Skeletal muscle satellite cell (primary cell): ENCODE results near the gene ELP4.
A peak's percentile ranks its signal among the peaks of the same experiment; 100 is the strongest.

Experiments used
- H3K27me3 ChIP-seq: 2 replicates; pipeline ENCODE4 v1.7.0; 2013; ENCODE audit warnings: low read length; ENCODE audit not compliant: control insufficient read depth, insufficient read depth
- H3K36me3 ChIP-seq: 2 replicates; pipeline ENCODE4 v1.7.0; 2013; ENCODE audit warnings: mild to moderate bottlenecking, control low read depth, low read length; ENCODE audit not compliant: insufficient read depth
- H3K4me1 ChIP-seq: 2 replicates; pipeline ENCODE4 v1.7.0; 2013; ENCODE audit warnings: low read length; ENCODE audit not compliant: control insufficient read depth, insufficient read depth
- H3K4me2 ChIP-seq: 2 replicates; pipeline ENCODE4 v1.7.0; 2013; ENCODE audit warnings: mild to moderate bottlenecking, low read length
- H3K4me3 ChIP-seq: 2 replicates; pipeline ENCODE4 v1.7.0; 2013; ENCODE audit warnings: low read length
- H3K9ac ChIP-seq: 2 replicates; pipeline ENCODE4 v1.7.0; 2013; ENCODE audit warnings: mild to moderate bottlenecking, low read depth, low read length, moderate library complexity
- H3K9me3 ChIP-seq: replicated peaks from 2 replicates; pipeline ENCODE4 v1.7.0; 2013; ENCODE audit warnings: mild to moderate bottlenecking, control low read depth, low read length

The ELP4 gene

DNA sequence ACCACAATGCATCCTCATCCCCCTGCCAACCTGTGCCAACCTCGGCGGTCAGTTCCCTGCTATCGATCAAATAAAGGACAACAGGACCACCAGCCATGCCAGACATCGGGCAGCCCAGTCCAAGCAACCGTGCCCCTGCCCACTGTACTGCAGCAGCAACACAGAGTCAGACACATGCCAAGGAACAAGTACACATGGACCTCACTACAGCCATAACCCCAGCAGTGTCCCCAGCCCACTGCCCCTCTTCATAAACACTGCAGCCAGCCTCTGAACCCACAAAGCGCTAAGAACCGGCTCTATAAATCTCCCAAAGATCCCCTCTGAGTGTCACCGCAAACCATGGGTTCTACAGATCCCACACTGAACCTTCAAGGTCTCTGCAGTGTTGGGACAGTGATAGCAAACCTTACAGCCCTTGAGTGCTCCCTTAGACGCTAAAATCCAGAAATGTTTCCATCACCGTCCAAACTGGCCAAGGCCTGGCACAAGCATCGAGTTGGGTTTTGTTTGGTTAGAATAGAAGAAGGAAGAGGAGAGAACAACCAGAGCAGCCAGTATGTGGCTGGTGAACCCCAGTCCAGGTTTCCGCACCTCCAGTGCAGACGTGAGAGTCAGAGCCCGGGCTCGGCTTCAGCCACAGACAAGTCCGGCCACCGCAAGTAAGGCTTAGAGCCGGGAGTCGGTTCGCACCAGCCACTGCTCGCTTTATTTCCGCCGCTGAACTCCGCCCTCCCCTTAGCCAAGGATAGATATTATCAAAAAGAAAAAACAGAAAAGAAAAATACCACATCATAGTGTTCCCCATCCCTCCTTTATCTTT lies 293.6 kb downstream of the ELP4 start:
- peaks cover 7% of the 10 kb centered on the region for H3K9me3 ChIP-seq
- H3K4me2 ChIP-seq, result no peak overlapping the region
- H3K9ac ChIP-seq, result no peak overlapping the region
- peaks cover 25% of the 10 kb centered on the region for H3K4me1 ChIP-seq
- peaks cover 98% of the 10 kb centered on the region for H3K27me3 ChIP-seq
- no peaks in the 10 kb centered on the region for H3K36me3 ChIP-seq
- no peak overlapping the region for H3K4me3 ChIP-seq

DNA sequence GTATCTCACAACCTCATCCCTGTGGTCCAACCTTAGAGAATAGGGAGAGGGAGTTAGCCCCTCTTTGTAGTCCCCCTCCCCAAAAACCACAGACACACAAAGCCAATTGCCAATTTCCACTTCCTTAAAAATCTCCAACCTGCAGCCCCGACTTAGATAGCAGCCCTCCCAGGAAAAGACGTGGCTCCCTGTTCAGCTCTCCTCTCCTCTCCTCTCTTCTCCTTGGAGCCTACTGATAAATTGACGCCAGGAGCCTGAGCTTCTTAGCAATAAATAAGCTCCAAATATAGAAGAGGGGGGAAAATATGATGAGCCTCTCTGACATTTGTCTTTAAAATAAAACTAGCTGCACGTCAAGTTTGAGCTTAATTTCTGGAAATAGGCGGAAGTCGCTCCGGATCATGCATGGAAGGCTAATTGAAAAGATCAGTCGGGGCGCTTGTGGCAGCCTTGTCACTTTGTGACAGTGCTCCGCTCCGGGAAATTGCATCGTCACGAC lies 294.3 kb downstream of the ELP4 start:
- H3K9ac ChIP-seq, result no peak overlapping the region
- no peaks in the 10 kb centered on the region for H3K36me3 ChIP-seq
- H3K27me3 ChIP-seq, result peaks cover 98% of the 10 kb centered on the region
- H3K4me1 ChIP-seq, result peaks cover 18% of the 10 kb centered on the region
- peaks cover 7% of the 10 kb centered on the region for H3K9me3 ChIP-seq
- H3K4me2 ChIP-seq, result no peak overlapping the region
- H3K4me3 ChIP-seq, result no peak overlapping the region

DNA sequence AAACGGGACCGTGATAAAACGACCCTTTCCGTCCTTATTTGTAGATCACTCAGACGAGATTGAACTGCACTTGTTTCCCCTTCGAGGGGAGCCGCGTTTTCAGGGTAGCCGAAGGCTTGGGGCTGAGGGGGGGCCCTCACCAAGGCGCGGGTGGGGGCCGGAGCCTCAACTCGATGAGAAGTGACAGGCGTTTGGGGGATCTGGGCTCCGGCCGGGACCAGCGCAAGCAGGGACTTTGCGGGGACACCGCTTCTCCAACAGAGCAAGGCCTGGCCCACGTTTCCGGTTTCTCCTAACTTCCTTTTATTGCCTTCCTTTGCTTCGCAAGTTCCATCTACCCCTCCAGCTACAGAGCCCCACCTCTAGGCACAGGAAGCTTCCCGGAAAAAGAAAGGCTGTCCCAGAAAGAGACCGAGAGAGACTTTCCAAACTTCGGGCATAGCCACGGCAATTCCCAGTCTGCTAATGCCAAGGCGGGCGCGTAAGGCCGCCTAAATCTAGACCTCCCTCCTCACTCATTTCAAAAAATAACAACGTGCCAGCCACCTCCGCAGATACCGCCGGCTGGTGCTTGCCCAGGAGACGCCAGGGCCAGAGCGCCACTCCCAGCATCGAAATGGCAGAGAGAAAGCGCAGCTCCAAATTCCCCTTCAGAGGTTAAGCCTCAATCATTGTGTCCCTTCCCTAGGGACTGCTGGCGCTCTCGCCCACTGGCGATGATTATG lies 294.9 kb downstream of the ELP4 start:
- Histone ChIP-seq H3K4me2 (peak overlapping the region; percentile 71), H3K27me3 (peaks cover 98% of the 10 kb centered on the region), H3K9ac (no peak overlapping the region), H3K36me3 (no peaks in the 10 kb centered on the region), H3K9me3 (peaks cover 7% of the 10 kb centered on the region), H3K4me3 (peak overlapping the region; percentile 47), H3K4me1 (peaks cover 12% of the 10 kb centered on the region)

DNA sequence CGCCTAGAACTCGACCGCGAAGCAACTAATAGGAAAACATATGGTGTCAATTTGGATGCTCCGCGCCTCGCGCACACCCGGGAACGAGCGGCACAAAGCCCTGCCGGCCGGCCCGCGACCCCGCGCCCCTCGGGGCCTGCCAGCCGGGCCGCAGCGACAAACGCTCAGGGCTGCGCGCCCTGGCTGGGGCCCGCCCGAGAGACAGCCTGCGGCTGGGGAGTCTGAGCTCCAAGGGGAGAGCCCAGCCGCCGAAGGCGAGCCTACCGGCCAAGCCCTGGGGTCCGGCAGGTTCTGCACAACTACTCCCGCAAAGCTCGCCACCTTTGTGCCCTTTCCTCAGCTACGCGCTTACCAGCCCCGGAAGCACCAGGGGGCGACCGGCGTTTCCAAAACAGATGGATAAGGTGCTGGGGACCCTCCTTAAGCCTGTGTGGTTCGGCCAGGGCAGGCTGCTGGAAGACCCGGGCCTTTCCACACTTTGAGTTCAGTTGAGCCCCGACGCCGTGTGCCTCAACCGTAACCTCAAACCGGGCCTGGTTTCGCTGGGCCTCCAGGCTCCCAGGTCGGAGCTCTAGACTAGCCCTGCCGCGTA lies 295.6 kb downstream of the ELP4 start:
- H3K4me2 ChIP-seq, result peak overlapping the region; percentile 71
- no peaks in the 10 kb centered on the region for H3K36me3 ChIP-seq
- peaks cover 7% of the 10 kb centered on the region for H3K9me3 ChIP-seq
- no peak overlapping the region for H3K9ac ChIP-seq
- peaks cover 16% of the 10 kb centered on the region for H3K4me1 ChIP-seq
- peaks cover 99% of the 10 kb centered on the region for H3K27me3 ChIP-seq
- peak overlapping the region; percentile 47 for H3K4me3 ChIP-seq

DNA sequence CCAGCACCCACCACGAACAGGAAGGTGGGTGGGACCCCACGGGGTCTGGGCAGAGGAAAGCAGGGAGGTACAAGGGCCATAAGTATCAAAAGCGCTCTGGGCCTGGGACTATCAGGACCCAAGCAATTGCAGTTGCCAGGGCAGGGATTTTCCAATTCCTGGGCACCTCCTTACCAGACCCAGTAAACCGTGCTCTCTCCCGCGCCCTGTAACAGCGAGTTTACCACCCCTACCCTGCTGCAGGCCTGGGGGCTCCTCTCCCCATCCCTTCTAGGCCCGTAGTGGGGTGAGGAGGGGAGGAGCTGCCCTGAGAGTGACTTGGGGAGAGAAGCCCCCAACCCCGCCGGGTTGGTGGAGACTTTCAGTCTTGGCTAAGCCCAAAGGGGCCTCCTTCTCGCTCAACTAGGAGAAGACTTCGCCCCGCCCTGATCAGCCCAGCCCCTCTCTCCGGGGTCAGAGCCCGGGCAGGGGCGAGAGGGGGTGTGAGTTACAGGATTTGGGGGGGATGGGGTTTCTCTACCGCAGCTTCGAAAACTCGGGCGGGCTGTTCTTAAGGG lies 296.1 kb downstream of the ELP4 start:
- H3K36me3 ChIP-seq, result no peaks in the 10 kb centered on the region
- peaks cover 7% of the 10 kb centered on the region for H3K9me3 ChIP-seq
- H3K27me3 ChIP-seq, result peaks cover 98% of the 10 kb centered on the region
- H3K4me3 ChIP-seq, result no peak overlapping the region
- H3K9ac ChIP-seq, result no peak overlapping the region
- no peak overlapping the region for H3K4me2 ChIP-seq
- H3K4me1 ChIP-seq, result peaks cover 20% of the 10 kb centered on the region

DNA sequence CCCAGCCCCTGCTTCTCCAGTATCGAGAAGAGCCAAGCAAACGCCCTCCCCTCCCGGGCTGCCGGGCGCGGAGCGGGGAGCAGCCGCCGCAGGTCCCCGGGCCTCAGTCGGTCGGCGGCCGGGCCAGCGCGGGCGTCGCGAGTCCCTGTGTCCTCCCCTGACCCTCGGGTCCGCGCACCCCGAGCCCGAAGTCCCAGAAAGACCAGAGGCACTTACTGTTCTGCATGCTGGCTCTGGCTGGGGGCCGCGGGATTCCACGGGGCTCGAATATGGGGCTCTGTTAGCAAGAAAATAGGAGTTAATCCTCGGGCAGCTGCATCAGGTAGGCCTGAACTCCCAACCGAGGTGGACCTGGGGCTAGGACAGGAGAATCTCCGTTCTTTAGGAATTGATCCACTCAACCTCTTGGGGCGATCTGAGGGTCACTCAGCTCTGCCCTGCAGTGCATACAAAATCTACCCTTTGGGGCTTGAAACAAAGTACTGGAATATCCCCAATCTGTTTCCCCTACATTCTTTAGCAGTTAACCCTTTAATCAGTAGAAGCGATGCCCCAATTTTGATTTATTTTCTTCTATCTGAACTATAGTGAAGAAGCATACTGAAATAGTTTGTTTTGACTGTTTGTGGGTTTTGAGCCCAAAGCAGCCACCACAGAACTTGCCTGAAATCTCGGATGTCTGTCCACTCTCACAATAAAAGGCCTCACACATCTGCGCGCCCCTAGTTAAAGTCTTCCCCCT lies 296.8 kb downstream of the ELP4 start:
- no peak overlapping the region for H3K4me2 ChIP-seq
- peaks cover 98% of the 10 kb centered on the region for H3K27me3 ChIP-seq
- peaks cover 7% of the 10 kb centered on the region for H3K9me3 ChIP-seq
- peaks cover 27% of the 10 kb centered on the region for H3K4me1 ChIP-seq
- H3K4me3 ChIP-seq, result no peak overlapping the region
- no peaks in the 10 kb centered on the region for H3K36me3 ChIP-seq
- H3K9ac ChIP-seq, result no peak overlapping the region

DNA sequence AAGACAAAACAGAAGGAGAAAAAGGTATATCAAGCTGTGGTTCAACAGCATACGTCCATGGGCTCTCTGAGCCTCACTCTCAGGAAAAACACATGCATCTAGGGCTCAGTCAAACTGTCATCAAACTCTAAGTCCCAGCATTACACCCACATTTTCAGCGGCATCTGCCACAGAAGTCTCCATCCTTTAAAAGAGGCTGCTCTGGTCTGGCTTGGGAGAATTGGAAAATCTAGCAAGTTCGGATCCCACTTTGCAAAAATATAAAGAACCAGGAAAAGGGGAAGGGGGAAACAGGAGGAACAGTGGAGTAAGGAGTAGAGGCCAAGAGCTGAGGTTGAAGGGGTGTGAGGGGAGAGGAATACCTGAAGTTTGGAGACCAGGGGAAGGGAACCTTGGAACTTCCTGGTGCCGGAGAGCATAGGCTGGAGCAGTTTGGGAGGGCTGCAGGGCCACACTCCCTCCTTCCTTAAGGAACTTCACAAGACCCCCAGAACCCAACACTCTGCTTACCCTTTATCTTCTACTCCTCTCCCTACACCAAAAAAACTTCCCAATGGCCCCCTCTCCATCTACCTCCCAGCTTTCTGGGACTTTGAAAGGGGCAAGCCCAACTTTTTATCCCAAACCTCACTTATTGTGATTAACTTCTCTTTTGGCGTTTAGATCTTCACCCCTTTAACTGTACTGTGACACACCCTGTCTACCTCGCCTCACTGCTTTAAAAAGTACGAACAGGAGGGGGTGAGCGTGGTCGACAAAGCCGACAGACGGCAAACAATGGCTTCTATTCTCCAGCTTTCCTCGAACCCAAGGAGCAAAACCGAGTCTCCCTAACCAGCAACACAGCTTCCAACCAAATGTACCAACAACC lies 297.6 kb downstream of the ELP4 start:
- H3K9ac ChIP-seq, result no peak overlapping the region
- peaks cover 30% of the 10 kb centered on the region for H3K4me1 ChIP-seq
- H3K36me3 ChIP-seq, result no peaks in the 10 kb centered on the region
- no peak overlapping the region for H3K4me2 ChIP-seq
- no peak overlapping the region for H3K4me3 ChIP-seq
- H3K9me3 ChIP-seq, result peaks cover 7% of the 10 kb centered on the region
- peaks cover 96% of the 10 kb centered on the region for H3K27me3 ChIP-seq

DNA sequence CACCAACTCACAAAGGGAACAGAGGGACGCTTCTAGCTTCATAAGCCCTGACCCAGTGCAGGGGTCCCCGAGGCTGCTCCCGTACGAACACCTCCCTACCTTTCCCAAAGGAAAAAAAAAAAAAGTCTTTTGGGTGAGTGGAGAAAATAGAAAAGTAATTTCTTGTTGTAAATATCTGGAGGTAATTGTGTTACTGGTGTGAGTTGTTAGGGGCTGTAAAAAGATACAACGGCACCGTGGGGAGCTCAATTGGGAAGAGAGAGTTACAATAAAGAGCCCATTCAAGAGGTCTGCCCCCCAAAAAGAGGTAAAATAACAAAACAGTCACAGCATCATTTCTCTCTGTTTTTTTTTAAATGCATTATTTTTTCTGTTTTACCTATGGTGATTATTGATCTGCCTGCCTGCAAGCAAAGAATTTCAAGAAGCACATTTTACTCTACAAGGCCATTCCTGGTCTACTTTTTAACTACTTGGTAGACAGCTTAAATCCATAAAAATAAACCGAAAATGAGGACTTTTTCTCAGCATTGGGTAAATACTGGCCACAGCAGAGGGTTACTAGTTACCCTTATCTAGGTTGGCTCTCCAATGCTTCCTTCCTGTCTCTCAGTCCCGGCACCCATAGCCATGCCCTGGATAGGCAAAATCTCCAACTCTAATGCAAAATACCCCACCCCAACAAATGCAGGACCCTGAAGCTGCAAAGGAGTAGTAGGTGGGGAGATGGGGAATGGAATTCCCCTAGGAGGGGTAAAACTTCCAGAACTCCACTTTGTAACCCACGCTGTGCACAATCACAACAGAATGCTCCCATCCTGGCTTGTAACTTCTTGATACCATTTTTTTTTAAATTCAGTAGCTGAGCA lies 298.5 kb downstream of the ELP4 start:
- H3K36me3 ChIP-seq, result no peaks in the 10 kb centered on the region
- H3K4me3 ChIP-seq, result no peak overlapping the region
- no peak overlapping the region for H3K9ac ChIP-seq
- peaks cover 97% of the 10 kb centered on the region for H3K27me3 ChIP-seq
- peaks cover 35% of the 10 kb centered on the region for H3K4me1 ChIP-seq
- H3K4me2 ChIP-seq, result no peak overlapping the region
- H3K9me3 ChIP-seq, result peaks cover 7% of the 10 kb centered on the region

DNA sequence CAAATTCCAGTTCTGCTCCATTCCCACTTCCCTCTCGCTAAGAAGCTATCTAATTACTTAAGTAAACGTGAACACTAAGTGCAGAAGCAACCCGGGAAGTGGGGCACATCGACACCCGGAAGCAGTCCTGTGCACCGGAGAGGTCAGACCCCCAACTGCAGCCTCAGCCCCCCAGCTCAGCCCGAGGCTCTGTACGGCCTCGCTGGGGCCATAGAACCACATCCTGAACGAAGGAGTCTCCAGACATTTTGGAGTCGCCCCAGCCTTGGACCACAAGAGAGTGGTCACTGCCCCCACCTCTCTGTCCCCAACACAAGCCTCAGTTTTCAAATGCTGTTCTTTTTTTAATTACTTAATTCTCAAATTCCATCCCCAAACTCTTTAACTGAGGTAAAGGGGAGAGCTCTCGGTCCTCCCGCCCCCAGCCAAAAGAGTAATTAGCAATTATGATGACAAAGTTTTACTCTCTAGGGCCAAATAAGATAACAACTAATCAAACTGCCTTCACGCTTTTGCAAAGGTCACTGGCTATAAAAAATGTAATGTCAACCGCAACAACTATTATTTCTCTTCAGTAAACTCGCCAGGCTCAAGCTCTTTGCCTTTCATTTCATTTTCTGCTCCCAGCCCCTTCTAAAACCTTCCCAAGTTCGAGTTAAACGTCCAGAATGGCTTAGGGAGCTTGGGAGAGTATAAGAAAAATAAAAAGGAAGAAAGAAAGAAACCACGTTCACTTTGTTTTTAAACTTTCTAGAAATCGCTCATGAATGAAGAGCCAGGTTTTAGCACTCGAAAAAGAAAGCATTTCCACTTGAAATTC lies 299.4 kb downstream of the ELP4 start:
- Histone ChIP-seq H3K4me1 (peaks cover 42% of the 10 kb centered on the region), H3K36me3 (no peaks in the 10 kb centered on the region), H3K9ac (no peak overlapping the region), H3K9me3 (no peaks in the 10 kb centered on the region), H3K4me2 (no peak overlapping the region), H3K27me3 (peaks cover 97% of the 10 kb centered on the region), H3K4me3 (no peak overlapping the region)
